A673 (cell line): ENCODE measurements around the gene PIK3CD.

Experiments
- CTCF ChIP-seq: fragments of 300-800, 200-600 bp; sonication (generic); conservative IDR thresholded peaks from 2 replicates; pipeline ENCODE4 v1.5.1; 2017; ENCODE audit warnings: low read depth, mild to moderate bottlenecking, antibody characterized with exemption, low read length, moderate library complexity, mixed read lengths
- EZH2 ChIP-seq: fragments of 200-600 bp; sonication (generic); IDR thresholded peaks from 2 replicates; pipeline ENCODE4 v1.6.1; 2017; ENCODE audit warnings: borderline replicate concordance, low read depth, mild to moderate bottlenecking, mixed read lengths, antibody characterized with exemption, low read length; ENCODE audit not compliant: poor library complexity, severe bottlenecking

GRCh38 chr1:9672444-9672843, 20.9 kb downstream of the PIK3CD start:
- TF ChIP-seq CTCF (no peak), EZH2 (no peak)
